ENCODE results near the gene HOXD8. TPM values are rescaled to one million over a fixed set of nuclear protein-coding genes. Genes with fewer than 3 reads are reported as not detected.

The HOXD8 gene
- total and polyA plus RNA-seq, 9 of the 15 experiments (the other 6 are each of a cell fraction or from before 2014, with no cell fraction given) = 0.04 to 0.15 TPM; not detected in 7

DNA sequence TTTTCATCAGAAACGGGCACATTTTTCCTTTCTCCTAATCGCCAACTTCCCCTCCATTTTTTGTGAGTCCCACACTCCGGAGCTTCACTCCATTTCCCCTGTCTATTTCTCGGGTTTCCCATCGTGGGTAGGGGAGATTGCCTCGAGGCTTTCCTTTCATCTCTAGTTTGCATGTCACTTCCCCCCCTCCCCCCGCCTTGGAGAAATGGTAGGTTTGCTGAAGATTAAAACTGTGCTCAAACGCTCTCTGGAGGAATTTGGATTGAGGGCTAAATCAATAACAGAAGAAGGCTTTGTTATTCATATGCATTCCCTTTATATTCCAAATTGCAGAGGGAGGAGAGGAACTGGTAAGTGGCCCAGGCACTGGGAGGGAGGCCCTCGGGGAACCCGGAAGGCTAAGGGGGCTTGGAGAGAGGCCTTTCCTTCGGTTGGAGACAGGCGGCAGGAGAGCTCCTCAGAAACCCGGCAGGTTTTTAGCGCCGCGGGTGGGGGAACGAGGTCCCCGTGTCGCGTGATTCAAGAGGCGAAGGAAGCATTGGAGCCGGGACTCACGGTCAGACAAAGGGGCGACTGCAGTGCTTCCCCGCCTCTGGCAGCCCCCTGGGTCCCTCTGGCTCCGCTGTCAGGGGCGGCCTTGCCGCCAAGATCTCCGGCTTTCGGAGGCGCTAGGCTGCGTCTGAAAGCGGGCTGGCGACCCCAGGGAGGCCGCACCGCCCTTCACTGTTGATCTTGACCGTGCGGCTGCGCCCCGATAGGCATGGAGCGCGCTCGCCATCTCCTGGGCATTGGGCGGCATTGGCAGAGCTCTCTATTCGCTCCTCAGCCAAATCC, 32.3 kb upstream of the HOXD8 start (continued):
- TF ChIP-seq, protein P1, sequence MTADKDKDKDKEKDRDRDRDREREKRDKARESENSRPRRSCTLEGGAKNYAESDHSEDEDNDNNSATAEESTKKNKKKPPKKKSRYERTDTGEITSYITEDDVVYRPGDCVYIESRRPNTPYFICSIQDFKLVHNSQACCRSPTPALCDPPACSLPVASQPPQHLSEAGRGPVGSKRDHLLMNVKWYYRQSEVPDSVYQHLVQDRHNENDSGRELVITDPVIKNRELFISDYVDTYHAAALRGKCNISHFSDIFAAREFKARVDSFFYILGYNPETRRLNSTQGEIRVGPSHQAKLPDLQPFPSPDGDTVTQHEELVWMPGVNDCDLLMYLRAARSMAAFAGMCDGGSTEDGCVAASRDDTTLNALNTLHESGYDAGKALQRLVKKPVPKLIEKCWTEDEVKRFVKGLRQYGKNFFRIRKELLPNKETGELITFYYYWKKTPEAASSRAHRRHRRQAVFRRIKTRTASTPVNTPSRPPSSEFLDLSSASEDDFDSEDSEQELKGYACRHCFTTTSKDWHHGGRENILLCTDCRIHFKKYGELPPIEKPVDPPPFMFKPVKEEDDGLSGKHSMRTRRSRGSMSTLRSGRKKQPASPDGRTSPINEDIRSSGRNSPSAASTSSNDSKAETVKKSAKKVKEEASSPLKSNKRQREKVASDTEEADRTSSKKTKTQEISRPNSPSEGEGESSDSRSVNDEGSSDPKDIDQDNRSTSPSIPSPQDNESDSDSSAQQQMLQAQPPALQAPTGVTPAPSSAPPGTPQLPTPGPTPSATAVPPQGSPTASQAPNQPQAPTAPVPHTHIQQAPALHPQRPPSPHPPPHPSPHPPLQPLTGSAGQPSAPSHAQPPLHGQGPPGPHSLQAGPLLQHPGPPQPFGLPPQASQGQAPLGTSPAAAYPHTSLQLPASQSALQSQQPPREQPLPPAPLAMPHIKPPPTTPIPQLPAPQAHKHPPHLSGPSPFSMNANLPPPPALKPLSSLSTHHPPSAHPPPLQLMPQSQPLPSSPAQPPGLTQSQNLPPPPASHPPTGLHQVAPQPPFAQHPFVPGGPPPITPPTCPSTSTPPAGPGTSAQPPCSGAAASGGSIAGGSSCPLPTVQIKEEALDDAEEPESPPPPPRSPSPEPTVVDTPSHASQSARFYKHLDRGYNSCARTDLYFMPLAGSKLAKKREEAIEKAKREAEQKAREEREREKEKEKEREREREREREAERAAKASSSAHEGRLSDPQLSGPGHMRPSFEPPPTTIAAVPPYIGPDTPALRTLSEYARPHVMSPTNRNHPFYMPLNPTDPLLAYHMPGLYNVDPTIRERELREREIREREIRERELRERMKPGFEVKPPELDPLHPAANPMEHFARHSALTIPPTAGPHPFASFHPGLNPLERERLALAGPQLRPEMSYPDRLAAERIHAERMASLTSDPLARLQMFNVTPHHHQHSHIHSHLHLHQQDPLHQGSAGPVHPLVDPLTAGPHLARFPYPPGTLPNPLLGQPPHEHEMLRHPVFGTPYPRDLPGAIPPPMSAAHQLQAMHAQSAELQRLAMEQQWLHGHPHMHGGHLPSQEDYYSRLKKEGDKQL (CRISPR knock-in tag; IDR thresholded peaks at IDR 0.05; ENCODE audit: borderline replicate concordance) = no peak
- TF ChIP-seq ZBTB17 (CRISPR knock-in tag; IDR thresholded peaks at IDR 0.05) (no peak), SMAD3 (CRISPR knock-in tag; conservative IDR thresholded peaks at IDR 0.05) (0 out of 2 replicates have a peak, but pooled peaks have one; percentile 4), MEF2D (tag; conservative IDR thresholded peaks at IDR 0.05; ENCODE audit: low read depth) (no peak), RB1 (IDR thresholded peaks at IDR 0.05; ENCODE audit: low read depth) (peak; percentile 28; the same call in 1 of the 2 replicates), PURB (CRISPR knock-in tag; IDR thresholded peaks at IDR 0.05; ENCODE audit: low read depth) (no peak), FIP1L1 (IDR thresholded peaks at IDR 0.05; ENCODE audit: low read depth, low read length, poor library complexity, severe bottlenecking) (peak; percentile 31), RFX7 (CRISPR knock-in tag; IDR thresholded peaks at IDR 0.05) (no peak), SMARCA4 (IDR thresholded peaks at IDR 0.05) (no peak), SAP30 (IDR thresholded peaks at IDR 0.05; ENCODE audit: borderline replicate concordance, insufficient read depth, low read depth, low read length, poor library complexity, severe bottlenecking) (no peak), FOXA3 (CRISPR knock-in tag; conservative IDR thresholded peaks at IDR 0.05 in 1 of 2, IDR thresholded peaks at IDR 0.05 in 1 of 2) (no peak), TCF7L2 (IDR thresholded peaks at IDR 0.05; ENCODE audit: low read depth, low read length) (no peak), SIN3A (IDR thresholded peaks at IDR 0.05; ENCODE audit: borderline replicate concordance in 2 of 2, control insufficient read depth in 1 of 2, low read depth in 2 of 2, low read length in 2 of 2) (no peak), MTA2 (IDR thresholded peaks at IDR 0.05; ENCODE audit: low read depth) (no peak), ZSCAN29 (IDR thresholded peaks at IDR 0.05) (no peak), ZNF121 (CRISPR knock-in tag; conservative IDR thresholded peaks at IDR 0.05) (no peak), ZNF3 (CRISPR knock-in tag; IDR thresholded peaks at IDR 0.05) (no peak), EGR1 (conservative IDR thresholded peaks at IDR 0.05) (no peak), CBX2 (IDR thresholded peaks at IDR 0.05; ENCODE audit: insufficient read depth, low read length, poor library complexity, severe bottlenecking) (peak; percentile 92), KAT8 (IDR thresholded peaks at IDR 0.05; ENCODE audit: low read depth) (no peak)
- TF ChIP-seq, protein P2, sequence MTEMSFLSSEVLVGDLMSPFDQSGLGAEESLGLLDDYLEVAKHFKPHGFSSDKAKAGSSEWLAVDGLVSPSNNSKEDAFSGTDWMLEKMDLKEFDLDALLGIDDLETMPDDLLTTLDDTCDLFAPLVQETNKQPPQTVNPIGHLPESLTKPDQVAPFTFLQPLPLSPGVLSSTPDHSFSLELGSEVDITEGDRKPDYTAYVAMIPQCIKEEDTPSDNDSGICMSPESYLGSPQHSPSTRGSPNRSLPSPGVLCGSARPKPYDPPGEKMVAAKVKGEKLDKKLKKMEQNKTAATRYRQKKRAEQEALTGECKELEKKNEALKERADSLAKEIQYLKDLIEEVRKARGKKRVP (CRISPR knock-in tag; IDR thresholded peaks at IDR 0.05) = no peak

Data from K562 (cell line).